Natural killer cell (primary cell): ENCODE data around the gene SLC1A4. TPM values are rescaled to one million over a fixed set of nuclear protein-coding genes. Genes with fewer than 3 reads are reported as not detected.
"Not testable (repeated sequence)": the region's sequence is repeated elsewhere in the genome, so short reads cannot be mapped to it uniquely, and the experiment has no call there.

Experiments
- ATAC-seq, 3 donors: fragments of 150-1000 bp in 2 of 3; fragments of 200-7000 bp in 1 of 3; cut with Tn5 transposase; 1 replicate in 1 of 3; 2 replicates in 2 of 3; pipeline ENCODE4 v1.10.0; 2021; ENCODE audit warnings: mild to moderate bottlenecking in 2 of 3, moderate library complexity in 2 of 3
- DNase-seq, 2 donors: peaks; one replicate each; pipeline versions ENCODE4 v3.0.0 to v3.0.0-alpha.2; 2013 to 2021; ENCODE audit warnings: mixed read lengths in 1 of 2
- H3K27ac ChIP-seq: one replicate; pipeline ENCODE4 v1.5.1; 2013; ENCODE audit warnings: mild to moderate bottlenecking, low read length
- H3K27me3 ChIP-seq: one replicate; pipeline ENCODE4 v1.6.1; 2013; ENCODE audit warnings: low read length; ENCODE audit not compliant: control insufficient read depth, insufficient read depth
- H3K36me3 ChIP-seq: one replicate; pipeline ENCODE4 v1.6.1; 2013; ENCODE audit warnings: low read length; ENCODE audit not compliant: control insufficient read depth, insufficient read depth
- H3K4me1 ChIP-seq: one replicate; pipeline ENCODE4 v1.6.1; 2013; ENCODE audit warnings: low read length; ENCODE audit not compliant: control insufficient read depth, insufficient read depth
- H3K4me3 ChIP-seq: one replicate; pipeline ENCODE4 v1.5.1; 2013; ENCODE audit warnings: low read length
- H3K9me3 ChIP-seq: one replicate; pipeline ENCODE4 v1.6.1; 2013; ENCODE audit warnings: low read length; ENCODE audit not compliant: control insufficient read depth, insufficient read depth
- H3K27ac Mint-ChIP-seq, 2 donors: one replicate each; pipeline ENCODE4 v1.8.0; 2022; ENCODE audit warnings: mild to moderate bottlenecking in 2 of 2, mixed read lengths in 2 of 2, moderate library complexity in 1 of 2
- H3K27me3 Mint-ChIP-seq, 2 donors: one replicate each; pipeline ENCODE4 v1.8.0; 2022; ENCODE audit warnings: low read depth in 2 of 2, mixed read lengths in 2 of 2
- H3K36me3 Mint-ChIP-seq: one replicate; pipeline ENCODE4 v1.8.0; 2022; ENCODE audit warnings: mixed read lengths
- H3K4me1 Mint-ChIP-seq, 2 donors: one replicate each; pipeline ENCODE4 v1.8.0; 2022; ENCODE audit warnings: mixed read lengths in 2 of 2
- H3K4me3 Mint-ChIP-seq: one replicate; pipeline ENCODE4 v1.8.0; 2022; ENCODE audit warnings: mild to moderate bottlenecking, moderate library complexity, mixed read lengths
- H3K9me3 Mint-ChIP-seq, 2 donors: one replicate each; pipeline ENCODE4 v1.8.0; 2022; ENCODE audit warnings: mixed read lengths in 2 of 2
- CTCF ChIP-seq: fragments of 200-600 bp; IDR thresholded peaks from one replicate; pipeline ENCODE4 v1.8.0; 2022; ENCODE audit warnings: antibody characterized with exemption
- WGBS: methylation state at CpG from one replicate; pipeline ENCODE4 v1.1.7; 2013; ENCODE audit warnings: missing lambda C conversion rate; ENCODE audit not compliant: insufficient coverage; 5-methylcytosine and 5-hydroxymethylcytosine counted together
- intact Hi-C: fragments of 100-400 bp; cut with micrococcal nuclease; formaldehyde crosslinking; loops from one replicate; pipeline ENCODE4 v1.14.2; 2022
- total RNA-seq, 4 donors: library from RNA; stranded (reverse); fragments of 120-200 nt in 1 of 4; gene quantifications; one replicate each; pipeline versions ENCODE4 v1.2.3 to v1.2.4, GENCODE V29; 2013 to 2022

The SLC1A4 gene
- total RNA-seq, 3 donors from 2014 or later (not counting 1 experiment from before 2014, with no cell fraction given): 3.9 to 13.8 (median 5.6) TPM

DNA sequence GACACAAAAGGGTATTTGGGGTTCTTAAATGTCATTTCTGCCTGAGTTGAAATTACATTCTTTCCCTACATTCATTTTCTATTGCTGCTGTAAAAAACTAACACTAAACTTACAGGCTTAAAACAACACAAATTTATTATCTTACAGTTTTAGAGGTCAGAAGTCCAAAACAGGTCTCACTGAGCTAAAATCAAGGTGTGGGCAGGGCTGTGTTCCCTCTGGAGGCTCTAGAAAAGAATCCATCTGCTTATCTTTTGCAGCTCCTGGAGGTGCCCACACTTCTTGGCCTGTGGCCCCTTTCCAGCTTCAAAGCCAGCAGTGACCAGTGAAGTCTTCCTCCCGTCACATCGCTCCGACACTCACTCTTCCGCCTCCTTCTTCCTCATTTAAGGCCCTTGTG lies 23.2 kb upstream of the SLC1A4 start:
- Histone ChIP-seq H3K4me3 (no peak overlapping the region), H3K27ac (no peak overlapping the region), H3K9me3 (no peaks in the 10 kb centered on the region), H3K27me3 (no peaks in the 10 kb centered on the region), H3K36me3 (no peaks in the 10 kb centered on the region), H3K4me1 (no peaks in the 10 kb centered on the region)
- Mint-ChIP-seq H3K27ac (no peak overlapping the region), H3K4me3 (no peak overlapping the region), H3K27me3 (no peaks in the 10 kb centered on the region), H3K4me1 (peaks cover 5 to 7% of the 10 kb centered on the region in 2 donors), H3K36me3 (no peaks in the 10 kb centered on the region), H3K9me3 (no peaks in the 10 kb centered on the region)
- DNase-seq (no peak), ATAC-seq (no peak)
- WGBS: 100% methylated on average over 4 of the region's 4 CpGs
- TF ChIP-seq CTCF: no peak
- intact Hi-C loops: no loop called here

DNA sequence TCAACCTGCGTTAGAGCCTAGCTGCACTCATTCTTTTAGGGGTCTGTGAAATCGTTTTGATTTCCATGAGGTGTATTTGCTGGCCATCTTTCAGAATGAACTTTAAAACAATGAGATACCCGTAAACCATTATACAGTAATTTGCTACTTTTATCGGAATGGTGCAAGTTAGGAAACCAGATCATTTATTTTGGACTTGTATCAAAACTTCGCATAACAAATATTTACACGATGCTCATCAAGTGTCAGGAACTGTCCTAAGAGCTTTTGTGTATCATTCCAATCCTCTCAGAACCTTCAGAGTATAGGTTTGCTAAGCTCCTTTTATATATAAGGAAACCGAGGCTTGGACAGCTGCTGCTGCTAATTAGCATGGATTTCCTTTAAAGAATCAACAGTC lies 22.4 kb upstream of the SLC1A4 start:
- Histone ChIP-seq H3K9me3 (no peaks in the 10 kb centered on the region), H3K4me3 (no peak overlapping the region), H3K27me3 (no peaks in the 10 kb centered on the region), H3K4me1 (no peaks in the 10 kb centered on the region), H3K36me3 (no peaks in the 10 kb centered on the region), H3K27ac (no peak overlapping the region)
- H3K27ac Mint-ChIP-seq: no peak overlapping the region
- ATAC-seq (no peak), DNase-seq (no peak)
- TF ChIP-seq CTCF: no peak
- peaks cover 5 to 7% of the 10 kb centered on the region in 2 donors for H3K4me1 Mint-ChIP-seq
- H3K27me3 Mint-ChIP-seq: no peaks in the 10 kb centered on the region
- H3K36me3 Mint-ChIP-seq: no peaks in the 10 kb centered on the region
- H3K4me3 Mint-ChIP-seq: no peak overlapping the region
- 92% methylated on average over 6 of the region's 7 CpGs for WGBS
- intact Hi-C loops: no loop called here
- no peaks in the 10 kb centered on the region for H3K9me3 Mint-ChIP-seq

DNA sequence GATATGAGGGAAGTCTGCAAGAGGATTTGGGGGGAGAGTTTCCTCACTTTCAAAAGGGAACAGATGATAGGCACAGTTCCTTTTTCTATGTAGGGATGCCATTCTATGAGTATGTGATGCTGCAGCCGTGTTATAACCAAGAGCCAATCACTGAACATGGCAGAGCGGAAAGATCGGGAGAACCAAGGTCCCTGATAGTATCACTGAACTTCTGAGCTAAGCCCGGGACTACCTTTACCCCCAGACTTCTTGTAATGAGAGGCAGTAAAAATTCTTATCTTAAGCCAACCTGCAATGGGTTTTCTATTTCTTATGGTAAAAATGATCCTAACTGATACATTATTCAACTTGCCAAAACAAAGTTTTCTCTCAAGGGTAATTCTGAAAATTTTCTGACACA lies 21.6 kb upstream of the SLC1A4 start:
- ATAC-seq: no peak
- WGBS: 95% methylated on average over 3 of the region's 4 CpGs
- Histone ChIP-seq H3K4me3 (no peak overlapping the region), H3K36me3 (no peaks in the 10 kb centered on the region), H3K27me3 (no peaks in the 10 kb centered on the region), H3K27ac (no peak overlapping the region), H3K4me1 (no peaks in the 10 kb centered on the region), H3K9me3 (no peaks in the 10 kb centered on the region)
- TF ChIP-seq CTCF: no peak
- H3K27me3 Mint-ChIP-seq: no peaks in the 10 kb centered on the region
- H3K9me3 Mint-ChIP-seq: no peaks in the 10 kb centered on the region
- H3K27ac Mint-ChIP-seq: no peak overlapping the region
- no peaks in the 10 kb centered on the region for H3K36me3 Mint-ChIP-seq
- no peak for DNase-seq
- no peak overlapping the region for H3K4me3 Mint-ChIP-seq
- peaks cover 5 to 7% of the 10 kb centered on the region in 2 donors for H3K4me1 Mint-ChIP-seq
- intact Hi-C loops: no loop called here

DNA sequence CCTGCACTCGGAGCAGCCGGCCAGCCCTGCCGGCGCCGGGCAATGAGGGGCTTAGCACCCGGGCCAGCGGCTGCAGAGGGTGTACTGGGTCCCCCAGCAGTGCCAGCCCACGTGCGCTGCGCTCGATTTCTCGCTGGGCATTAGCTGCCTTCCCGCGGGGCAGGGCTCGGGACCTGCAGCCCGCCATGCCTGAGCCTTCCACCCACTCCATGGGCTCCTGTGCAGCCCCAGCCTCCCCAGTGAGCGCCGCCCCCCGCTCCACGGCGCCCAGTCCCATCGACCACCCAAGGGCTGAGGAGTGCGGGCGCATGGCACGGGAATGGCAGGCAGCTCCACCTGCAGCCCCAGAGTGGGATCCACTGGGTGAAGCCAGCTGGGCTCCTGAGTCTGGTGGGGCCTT lies 20.1 kb upstream of the SLC1A4 start:
- intact Hi-C loops: not testable (repeated sequence)

More for the DNA sequence above, 20.1 kb upstream of the SLC1A4 start:
- DNase-seq, H3K9me3 ChIP-seq, H3K4me3 Mint-ChIP-seq, ATAC-seq, H3K36me3 Mint-ChIP-seq, H3K4me1 ChIP-seq, H3K4me1 Mint-ChIP-seq, H3K36me3 ChIP-seq, H3K27me3 ChIP-seq, H3K27ac Mint-ChIP-seq, H3K9me3 Mint-ChIP-seq, H3K4me3 ChIP-seq, H3K27ac ChIP-seq, H3K27me3 Mint-ChIP-seq: not testable (repeated sequence)
- 98% methylated on average over 25 of the region's 25 CpGs for WGBS
